Activated CD4-positive, alpha-beta T cell treated with anti-CD3 and anti-CD28 coated beads, Interleukin-2, amount 50 U/mL, for 4 hours (primary cell): ENCODE measurements around the gene SCTR.
A peak's percentile ranks its signal among the peaks of the same experiment; 100 is the strongest.

Experiments used
- DNase-seq, 2 experiments: peaks; one replicate each; pipeline ENCODE4 v3.0.0-alpha.2; 2020

SCTR gene

GRCh38 chr2:119522671-119523070, 1.6 kb downstream of the SCTR start:
- DNase-seq = no peak

DNA sequence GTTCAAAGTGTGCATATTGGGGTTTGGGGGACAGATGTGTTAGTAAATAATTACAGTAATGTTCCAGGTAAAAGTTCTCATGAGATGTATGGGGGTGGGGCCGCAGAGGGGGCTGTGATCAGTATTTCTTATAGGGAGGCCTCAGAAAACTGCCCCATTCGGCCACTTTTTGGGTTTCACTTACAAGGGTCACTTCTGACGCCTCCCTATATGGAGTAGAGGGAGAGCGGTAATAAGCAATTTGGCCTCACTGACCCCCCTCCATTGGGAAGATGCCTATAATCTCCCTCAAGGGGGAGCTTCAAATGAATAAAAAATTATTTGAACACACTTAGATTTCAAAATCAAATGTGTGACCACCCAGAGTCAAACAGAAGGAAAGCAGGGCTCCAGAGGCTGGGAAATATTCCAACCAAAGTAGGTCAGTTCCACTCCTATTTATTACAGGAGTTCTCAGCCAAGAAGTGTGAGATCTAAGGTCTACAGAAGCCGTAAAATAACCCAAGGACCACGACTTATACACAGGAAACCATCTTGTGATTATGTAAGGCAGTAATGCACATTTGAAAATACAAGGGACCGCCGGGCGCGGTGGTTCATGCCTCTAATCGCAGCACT, 2.7 kb downstream of the SCTR start:
- DNase-seq = no peak

DNA sequence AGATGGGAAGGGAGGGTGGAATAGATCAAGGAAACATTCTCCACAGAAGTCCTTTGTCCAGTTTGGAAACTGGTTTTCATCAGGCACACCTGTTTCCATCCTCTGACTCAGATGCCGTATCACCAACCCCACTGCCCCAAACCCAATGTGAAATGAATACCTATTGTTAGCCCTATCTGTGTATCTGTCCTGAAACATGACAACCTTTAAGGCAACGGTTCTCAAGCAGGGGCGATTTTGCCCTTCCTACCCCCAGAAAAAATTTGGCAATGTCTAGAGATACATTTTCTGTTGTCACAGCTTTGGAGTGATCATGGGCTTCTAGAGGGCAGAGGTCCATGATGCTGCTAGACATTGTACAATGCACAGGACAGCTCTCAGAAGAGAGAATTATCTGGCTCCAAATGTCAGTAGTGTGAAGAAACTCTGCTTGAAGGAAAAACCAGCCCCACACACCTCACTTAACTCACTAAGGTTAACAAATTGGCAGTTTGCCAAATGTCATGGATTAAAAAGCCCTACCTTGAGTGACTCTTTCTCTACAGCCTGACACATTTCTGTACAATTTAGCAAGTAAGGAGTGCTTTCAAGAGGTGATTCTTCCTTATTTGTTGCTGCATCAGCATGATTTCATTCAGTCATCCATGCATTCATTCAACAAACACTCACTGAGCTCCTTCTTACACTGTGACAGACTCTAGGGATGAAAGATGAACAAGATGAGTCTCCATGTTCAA, 3.4 kb downstream of the SCTR start:
- DNase-seq = no peak

DNA sequence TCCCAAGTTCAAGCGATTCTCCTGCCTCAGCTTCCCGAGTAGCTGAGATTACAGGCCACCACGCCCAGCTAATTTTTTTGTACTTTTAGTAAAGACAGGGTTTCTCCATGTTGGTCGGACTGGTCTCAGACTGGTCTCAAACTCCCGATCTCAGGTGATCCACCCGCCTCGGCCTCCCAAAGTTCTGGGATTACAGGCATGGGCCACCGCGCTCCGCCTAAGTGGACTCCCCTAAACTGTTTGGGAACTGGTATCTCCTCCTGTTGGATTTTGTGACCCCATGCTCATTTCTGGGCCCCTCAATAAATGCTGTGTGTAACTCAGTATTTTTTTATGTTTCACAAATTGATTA, 5.2 kb downstream of the SCTR start:
- DNase-seq = no peak

GRCh38 chr2:119518401-119519056, 5.8 kb downstream of the SCTR start:
- no peak for DNase-seq

- DNase-seq = peak in 1 of 2 experiments; percentile 2
Measured at GRCh38 chr2:119517433-119517832, 6.8 kb downstream of the SCTR start.

DNA sequence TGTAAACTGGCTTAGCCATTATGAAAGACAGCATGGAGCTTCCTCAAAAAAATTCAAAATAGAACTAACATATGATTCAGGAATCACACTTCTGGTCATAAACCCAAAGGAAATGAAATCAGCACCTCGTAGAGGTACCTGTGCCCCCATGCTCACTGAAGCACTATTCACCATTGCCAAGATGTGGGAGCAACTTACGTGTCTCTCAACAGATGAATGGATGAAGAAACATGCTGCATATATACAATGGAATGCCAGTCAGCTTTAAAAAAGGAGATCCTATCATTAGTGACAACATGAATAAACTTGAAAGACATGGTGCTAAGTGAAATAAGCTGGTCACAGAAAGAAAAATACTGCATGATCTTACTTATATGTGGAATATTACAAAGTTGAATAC, 8.2 kb downstream of the SCTR start:
- no peak for DNase-seq

DNA sequence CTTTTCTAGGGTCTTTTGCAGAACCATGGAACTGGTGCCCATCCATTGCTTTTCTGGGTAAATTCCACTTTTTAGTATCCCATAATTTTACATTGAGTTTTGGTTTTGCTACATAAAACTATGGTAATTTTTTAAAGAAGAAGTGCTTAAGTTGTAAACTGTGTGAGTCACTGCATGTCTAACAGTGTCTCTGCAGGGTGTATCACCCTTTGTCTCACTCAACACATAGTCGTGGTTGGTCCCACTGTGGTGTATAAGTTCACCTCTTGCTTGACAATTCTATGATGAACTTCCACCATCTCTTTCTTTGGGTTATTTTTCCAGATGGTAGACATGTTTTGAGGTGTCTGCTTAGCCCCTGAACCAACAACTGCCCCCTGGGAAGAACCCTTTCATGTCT, 10.5 kb downstream of the SCTR start:
- no peak for DNase-seq

GRCh38 chr2:119512946-119513345, 11.3 kb downstream of the SCTR start:
- no peak for DNase-seq

- DNase-seq = no peak
Measured at GRCh38 chr2:119511989-119512388, 12.3 kb downstream of the SCTR start.

- DNase-seq = no peak
Measured at GRCh38 chr2:119508756-119509155, 15.5 kb downstream of the SCTR start.

GRCh38 chr2:119496682-119497081, 27.6 kb downstream of the SCTR start:
- DNase-seq = no peak

- DNase-seq = no peak
Measured at GRCh38 chr2:119495948-119496347, 28.3 kb downstream of the SCTR start.

- no peak for DNase-seq
Measured at GRCh38 chr2:119494163-119494790, 30.0 kb downstream of the SCTR start.

GRCh38 chr2:119491776-119492525, 32.3 kb downstream of the SCTR start:
- no peak for DNase-seq

GRCh38 chr2:119490653-119491195, 33.6 kb downstream of the SCTR start:
- DNase-seq = no peak

GRCh38 chr2:119490106-119490505, 34.2 kb downstream of the SCTR start:
- DNase-seq = no peak

DNA sequence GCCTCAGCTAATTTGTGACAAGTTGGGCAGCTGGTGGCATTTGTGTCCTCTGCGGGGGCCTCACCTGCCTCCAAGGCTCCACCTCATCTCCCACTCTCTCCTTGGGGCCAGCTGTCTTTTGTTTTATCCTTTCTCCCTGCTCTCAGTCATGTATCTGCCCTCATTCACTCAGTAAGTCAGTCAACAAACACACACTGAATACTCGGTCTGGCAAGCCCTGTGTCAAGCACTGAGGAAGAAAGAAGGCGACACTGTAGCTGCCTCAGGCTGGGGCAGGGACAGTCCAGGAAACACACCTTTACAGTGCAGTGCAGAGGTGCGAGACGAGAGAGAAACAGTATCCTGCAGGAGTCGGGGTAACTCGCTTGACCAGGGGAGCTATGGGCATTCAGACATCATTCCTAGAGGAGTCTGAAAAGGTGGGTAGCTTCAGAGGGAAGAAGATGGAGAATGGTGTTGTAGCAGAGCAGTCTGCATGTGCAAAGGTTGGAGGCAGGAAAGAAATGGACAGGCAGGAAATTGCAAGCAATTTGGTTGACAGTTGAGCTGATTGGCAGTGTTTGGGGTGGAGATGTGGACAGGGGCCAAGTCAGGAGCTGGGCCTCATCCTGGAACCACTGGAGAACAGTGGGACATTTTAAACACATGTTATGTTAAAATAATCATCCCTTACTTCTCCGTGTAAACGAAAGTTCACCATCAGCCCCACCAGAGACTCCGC, 34.9 kb downstream of the SCTR start:
- DNase-seq = no peak

- DNase-seq = no peak
Measured at GRCh38 chr2:119488245-119489214, 35.8 kb downstream of the SCTR start.

GRCh38 chr2:119487434-119488244, 36.6 kb downstream of the SCTR start:
- no peak for DNase-seq
